Measurements from ENCODE around the gene CUEDC1. TPM values are rescaled to one million over a fixed set of nuclear protein-coding genes. Genes with fewer than 3 reads are reported as not detected.

The CUEDC1 gene
- total and polyA plus RNA-seq, 9 of the 15 experiments (the other 6 are each of a cell fraction or from before 2014, with no cell fraction given): 0.20 to 4.1 (median 1.6) TPM; not detected in 1

DNA sequence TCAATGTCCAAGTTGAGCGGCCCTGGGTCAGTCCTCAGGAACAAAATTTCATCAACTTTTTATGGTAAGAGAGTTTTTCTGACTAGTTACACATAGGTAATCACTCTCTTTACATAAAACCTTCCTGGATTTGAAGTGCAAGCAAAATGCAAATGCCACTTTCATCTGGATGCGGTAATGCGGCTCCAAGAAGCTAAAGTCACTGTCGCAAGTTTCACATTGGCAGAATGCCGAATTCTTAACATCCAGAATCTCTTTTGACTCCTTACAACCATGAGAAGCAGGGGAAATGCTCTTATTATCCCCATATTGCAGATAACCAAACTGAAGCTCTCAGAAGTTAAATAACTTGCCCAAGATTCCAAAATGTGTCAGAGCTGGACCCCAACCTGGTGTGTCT lies 135.3 kb downstream of the CUEDC1 start:
- intact Hi-C loops (cut with micrococcal nuclease): no loop called here
- H3K36me3 ChIP-seq (ENCODE audit: control insufficient read depth, insufficient read depth, low read length): no peaks in the 10 kb centered on the region
- ChIA-PET CTCF (ENCODE audit: low intra/inter-chr PET ratio) (no interaction called here), POLR2A (interaction anchor here (1.3 kb wide), 1 partner anchor 10 kb away, joined by 4 read pairs; no protein-coding TSS in a partner anchor)
- FAIRE-seq (no peak), DNase-seq (ENCODE audit: extremely low read depth in 1 of 4, low spot score in 3 of 4) (no peak), ATAC-seq (no peak)
- H2AFZ ChIP-seq (ENCODE audit: low read depth, low read length): no peak overlapping the region
- no peaks in the 10 kb centered on the region for H3K79me2 ChIP-seq (ENCODE audit: control insufficient read depth, insufficient read depth, low read length)
- peaks cover 42 to 43% of the 10 kb centered on the region in 2 experiments for H3K27me3 ChIP-seq (ENCODE audit: control insufficient read depth in 2 of 2, insufficient read depth in 2 of 2, low read length in 2 of 2)
- 7% methylated on average over 5 of the region's 5 CpGs for WGBS (ENCODE audit: insufficient coverage, low coverage, missing lambda C conversion rate)
- in situ Hi-C loops (cut with MboI): no loop called here
- H3K9me1 ChIP-seq (ENCODE audit: control insufficient read depth, insufficient read depth, low read length): no peaks in the 10 kb centered on the region
- no peak overlapping the region for H3K9ac ChIP-seq (ENCODE audit: insufficient read depth in 1 of 2, low read depth in 2 of 2, low read length in 2 of 2)
- H3K4me2 ChIP-seq (ENCODE audit: insufficient read depth, low read length): no peak overlapping the region
- BruUV-seq (replicated peaks): no TSS peak
- TF ChIP-seq HNRNPUL1 (IDR thresholded peaks at IDR 0.05; ENCODE audit: low read length): no peak
- no peak for TF ChIP-seq BCOR (IDR thresholded peaks at IDR 0.05)
- no peak for TF ChIP-seq BCL6 (CRISPR knock-in tag; IDR thresholded peaks at IDR 0.05)
- no peaks in the 10 kb centered on the region for H4K20me1 ChIP-seq (replicated peaks; ENCODE audit: control insufficient read depth, insufficient read depth, low read length)
- no peaks in the 10 kb centered on the region for H3K9me3 ChIP-seq (replicated peaks; ENCODE audit: control insufficient read depth, insufficient read depth, low read depth, low read length)
- H3K4me1 ChIP-seq (replicated peaks in 1 of 2; ENCODE audit: control insufficient read depth in 2 of 2, insufficient read depth in 2 of 2, low read length in 2 of 2): no peaks in the 10 kb centered on the region
- no peak overlapping the region for H3K4me3 ChIP-seq
- H3K27ac ChIP-seq (ENCODE audit: extremely low read depth, low read depth, low read length): no peak overlapping the region

- ATAC-seq: no peak
- H3K9ac ChIP-seq (ENCODE audit: insufficient read depth in 1 of 2, low read depth in 2 of 2, low read length in 2 of 2): no peak overlapping the region
- peaks cover 42 to 43% of the 10 kb centered on the region in 2 experiments for H3K27me3 ChIP-seq (ENCODE audit: control insufficient read depth in 2 of 2, insufficient read depth in 2 of 2, low read length in 2 of 2)
- H3K4me2 ChIP-seq (ENCODE audit: insufficient read depth, low read length): no peak overlapping the region
- H3K36me3 ChIP-seq (ENCODE audit: control insufficient read depth, insufficient read depth, low read length): no peaks in the 10 kb centered on the region
- in situ Hi-C loops (cut with MboI): no loop called here
- no peaks in the 10 kb centered on the region for H3K9me3 ChIP-seq (replicated peaks; ENCODE audit: control insufficient read depth, insufficient read depth, low read depth, low read length)
- H3K9me1 ChIP-seq (ENCODE audit: control insufficient read depth, insufficient read depth, low read length): no peaks in the 10 kb centered on the region
- H3K27ac ChIP-seq (ENCODE audit: extremely low read depth, low read depth, low read length): no peak overlapping the region
- TF ChIP-seq ZC3H4 (CRISPR knock-in tag; IDR thresholded peaks at IDR 0.05; ENCODE audit: borderline replicate concordance) (no peak), SUPT5H (IDR thresholded peaks at IDR 0.05) (no peak), POU5F1 (IDR thresholded peaks at IDR 0.05; ENCODE audit: borderline replicate concordance, low read depth, low read length, partially characterized antibody) (no peak), GABPB2 (CRISPR knock-in tag; conservative IDR thresholded peaks at IDR 0.05) (no peak), NFRKB (IDR thresholded peaks at IDR 0.05; ENCODE audit: low read depth) (no peak), BRF1 (IDR thresholded peaks at IDR 0.05; ENCODE audit: borderline replicate concordance, extremely low read depth, insufficient read length) (no peak), MAFG (tag; conservative IDR thresholded peaks at IDR 0.05) (no peak)
- TF ChIP-seq, protein P1, sequence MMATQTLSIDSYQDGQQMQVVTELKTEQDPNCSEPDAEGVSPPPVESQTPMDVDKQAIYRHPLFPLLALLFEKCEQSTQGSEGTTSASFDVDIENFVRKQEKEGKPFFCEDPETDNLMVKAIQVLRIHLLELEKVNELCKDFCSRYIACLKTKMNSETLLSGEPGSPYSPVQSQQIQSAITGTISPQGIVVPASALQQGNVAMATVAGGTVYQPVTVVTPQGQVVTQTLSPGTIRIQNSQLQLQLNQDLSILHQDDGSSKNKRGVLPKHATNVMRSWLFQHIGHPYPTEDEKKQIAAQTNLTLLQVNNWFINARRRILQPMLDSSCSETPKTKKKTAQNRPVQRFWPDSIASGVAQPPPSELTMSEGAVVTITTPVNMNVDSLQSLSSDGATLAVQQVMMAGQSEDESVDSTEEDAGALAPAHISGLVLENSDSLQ (IDR thresholded peaks at IDR 0.05): no peak
- TF ChIP-seq, protein P2, sequence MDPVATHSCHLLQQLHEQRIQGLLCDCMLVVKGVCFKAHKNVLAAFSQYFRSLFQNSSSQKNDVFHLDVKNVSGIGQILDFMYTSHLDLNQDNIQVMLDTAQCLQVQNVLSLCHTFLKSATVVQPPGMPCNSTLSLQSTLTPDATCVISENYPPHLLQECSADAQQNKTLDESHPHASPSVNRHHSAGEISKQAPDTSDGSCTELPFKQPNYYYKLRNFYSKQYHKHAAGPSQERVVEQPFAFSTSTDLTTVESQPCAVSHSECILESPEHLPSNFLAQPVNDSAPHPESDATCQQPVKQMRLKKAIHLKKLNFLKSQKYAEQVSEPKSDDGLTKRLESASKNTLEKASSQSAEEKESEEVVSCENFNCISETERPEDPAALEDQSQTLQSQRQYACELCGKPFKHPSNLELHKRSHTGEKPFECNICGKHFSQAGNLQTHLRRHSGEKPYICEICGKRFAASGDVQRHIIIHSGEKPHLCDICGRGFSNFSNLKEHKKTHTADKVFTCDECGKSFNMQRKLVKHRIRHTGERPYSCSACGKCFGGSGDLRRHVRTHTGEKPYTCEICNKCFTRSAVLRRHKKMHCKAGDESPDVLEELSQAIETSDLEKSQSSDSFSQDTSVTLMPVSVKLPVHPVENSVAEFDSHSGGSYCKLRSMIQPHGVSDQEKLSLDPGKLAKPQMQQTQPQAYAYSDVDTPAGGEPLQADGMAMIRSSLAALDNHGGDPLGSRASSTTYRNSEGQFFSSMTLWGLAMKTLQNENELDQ (CRISPR knock-in tag; IDR thresholded peaks at IDR 0.05; ENCODE audit: borderline replicate concordance): no peak
- H3K79me2 ChIP-seq (ENCODE audit: control insufficient read depth, insufficient read depth, low read length): no peaks in the 10 kb centered on the region
- H3K4me1 ChIP-seq (replicated peaks in 1 of 2; ENCODE audit: control insufficient read depth in 2 of 2, insufficient read depth in 2 of 2, low read length in 2 of 2): no peaks in the 10 kb centered on the region
- POLR2A ChIA-PET: interaction anchor here (1.3 kb wide), 1 partner anchor 9 kb away, joined by 4 read pairs; no protein-coding TSS in a partner anchor
- intact Hi-C loops (cut with micrococcal nuclease): no loop called here
- H3K4me3 ChIP-seq: no peak overlapping the region
- no TSS peak for BruUV-seq (replicated peaks)
- no peak for DNase-seq (ENCODE audit: extremely low read depth in 1 of 4, low spot score in 3 of 4)
- H2AFZ ChIP-seq (ENCODE audit: low read depth, low read length): no peak overlapping the region
- WGBS (ENCODE audit: insufficient coverage, low coverage, missing lambda C conversion rate): 0% methylated on average over 2 of the region's 2 CpGs
- CTCF ChIA-PET (ENCODE audit: low intra/inter-chr PET ratio): no interaction called here
- H4K20me1 ChIP-seq (replicated peaks; ENCODE audit: control insufficient read depth, insufficient read depth, low read length): no peaks in the 10 kb centered on the region
- FAIRE-seq: no peak
These were observed 135.9 kb downstream of the CUEDC1 start for GRCh38 chr17:57819285-57819684.
